ENCODE measurements around the gene PPM1N.

GRCh38 chr19:45528149-45528743 lies 30.0 kb downstream of the PPM1N start:
- TF ChIP-seq POLR2A (IDR thresholded peaks at IDR 0.05) (no peak), CTCF (IDR thresholded peaks at IDR 0.05) (no peak)
